H1 (cell line): ENCODE results near the gene CYP39A1. TPM values are rescaled to one million over a fixed set of nuclear protein-coding genes. Genes with fewer than 3 reads are reported as not detected.

ENCODE experiments used
- CHD2 ChIP-seq: IDR thresholded peaks from 2 replicates; pipeline ENCODE4 v1.6.1; 2012; ENCODE audit warnings: low read length, improper control_type of control experiment
- KDM1A ChIP-seq: fragments of 200-600, 300-600 bp; sonication (generic); IDR thresholded peaks from 2 replicates; pipeline ENCODE4 v1.7.1; 2016; ENCODE audit warnings: mild to moderate bottlenecking, low read length, borderline replicate concordance
- SIRT6 ChIP-seq: IDR thresholded peaks from one replicate; pipeline ENCODE4 v1.7.1; 2012; ENCODE audit warnings: low read length, inconsistent platforms
- SP2 ChIP-seq: IDR thresholded peaks from 2 replicates; pipeline ENCODE4 v1.6.1; 2012; ENCODE audit warnings: mild to moderate bottlenecking, low read length, inconsistent platforms
- TAF1 ChIP-seq: IDR thresholded peaks from 2 replicates; pipeline ENCODE4 v1.6.1; 2011; ENCODE audit warnings: mild to moderate bottlenecking, low read depth, low read length
- TBP ChIP-seq: IDR thresholded peaks from 2 replicates; pipeline ENCODE4 v1.6.1; 2011; ENCODE audit warnings: low read depth, low read length, improper control_type of control experiment
- TCF12 ChIP-seq: IDR thresholded peaks from 2 replicates; pipeline ENCODE4 v1.6.1; 2011; ENCODE audit warnings: low read depth, mild to moderate bottlenecking, low read length
- polyA plus RNA-seq, 7 experiments: library from polyadenylated mRNA; depleted of rRNA in 3 of 7; stranded (reverse) in 5 of 7; unstranded in 2 of 7; fragments of >200 nt in 5 of 7; fragments of 200-250 nt in 2 of 7; gene quantifications; 1 replicate in 5 of 7; 2 replicates in 1 of 7; 4 replicates in 1 of 7; pipeline versions ENCODE4 v1.2.1 to v1.2.3, GENCODE V29; 2011 to 2013; ENCODE audit warnings: missing spikeins in 2 of 7, mixed read lengths in 2 of 7
- total RNA-seq: library from RNA; stranded (reverse); fragmentation: NEBNext Ultra II Directional; extraction: Animal tissue kit (Norgen Biotek cat#: 25700); gene quantifications from 2 replicates; pipeline ENCODE4 v1.2.1, GENCODE V29; 2021

The CYP39A1 gene
- total and polyA plus RNA-seq, 2 of the 8 experiments (the other 6 are each of a cell fraction or from before 2014, with no cell fraction given): 0.71 to 2.4 TPM

- TF ChIP-seq KDM1A: no peak
- no peak for TF ChIP-seq SIRT6
- no peak for TF ChIP-seq TCF12
- TF ChIP-seq SP2: no peak
- no peak for TF ChIP-seq TBP
- TF ChIP-seq CHD2: no peak
- no peak for TF ChIP-seq TAF1
Measured at GRCh38 chr6:46689657-46690056, 37.0 kb upstream of the CYP39A1 start (continued).
